Muscle layer of duodenum (tissue), 2 donors: ENCODE results near the gene ZC3H18.
"Not testable (repeated sequence)": the region's sequence is repeated elsewhere in the genome, so short reads cannot be mapped to it uniquely, and the experiment has no call there.

Source experiments
- H3K27ac ChIP-seq: one replicate; pipeline ENCODE4 v1.7.0; 2013; ENCODE audit warnings: mild to moderate bottlenecking, low read length
- H3K27me3 ChIP-seq: one replicate; pipeline ENCODE4 v1.7.0; 2013; ENCODE audit warnings: low read depth, mild to moderate bottlenecking, control low read depth, low read length
- H3K36me3 ChIP-seq, 2 donors: one replicate each; pipeline ENCODE4 v1.7.0; 2013; ENCODE audit warnings: low read length in 2 of 2, control low read depth in 1 of 2, mild to moderate bottlenecking in 1 of 2; ENCODE audit not compliant: insufficient read depth in 2 of 2, control insufficient read depth in 1 of 2
- H3K4me1 ChIP-seq, 2 donors: one replicate each; pipeline ENCODE4 v1.7.0; 2013; ENCODE audit warnings: low read length in 2 of 2, mild to moderate bottlenecking in 2 of 2, control low read depth in 1 of 2, moderate library complexity in 1 of 2; ENCODE audit not compliant: insufficient read depth in 2 of 2, control insufficient read depth in 1 of 2
- H3K4me3 ChIP-seq, 2 donors: one replicate each; pipeline ENCODE4 v1.7.0; 2013; ENCODE audit warnings: low read length in 2 of 2, low read depth in 1 of 2, mild to moderate bottlenecking in 1 of 2
- H3K9me3 ChIP-seq, 2 donors: one replicate each; pipeline ENCODE4 v1.7.0; 2013; ENCODE audit warnings: low read length in 2 of 2, control low read depth in 1 of 2, mild to moderate bottlenecking in 1 of 2; ENCODE audit not compliant: control insufficient read depth in 1 of 2
- donor health status: healthy.

The ZC3H18 gene

DNA sequence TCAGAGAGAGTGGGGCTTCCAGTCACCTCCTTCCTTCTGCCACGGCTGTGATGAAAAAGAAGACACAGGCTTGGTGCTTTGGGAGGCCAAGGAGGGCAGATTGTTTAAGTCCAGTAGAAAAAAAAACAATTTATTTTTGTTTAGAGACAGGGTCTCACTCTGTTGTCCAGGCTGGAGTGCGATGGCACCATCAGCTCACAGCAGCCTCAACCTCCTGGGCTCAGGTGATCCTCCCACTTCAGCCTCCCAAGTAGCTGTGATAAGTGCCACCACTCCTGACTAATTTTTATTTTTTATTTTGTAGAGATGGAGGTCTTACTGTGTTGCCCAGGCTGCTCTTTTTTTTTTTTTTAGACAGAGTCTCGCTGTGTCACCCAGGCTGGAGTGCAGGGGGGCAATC is 95.4 kb downstream of the ZC3H18 start:
- H3K4me3 ChIP-seq, result no peak overlapping the region

DNA sequence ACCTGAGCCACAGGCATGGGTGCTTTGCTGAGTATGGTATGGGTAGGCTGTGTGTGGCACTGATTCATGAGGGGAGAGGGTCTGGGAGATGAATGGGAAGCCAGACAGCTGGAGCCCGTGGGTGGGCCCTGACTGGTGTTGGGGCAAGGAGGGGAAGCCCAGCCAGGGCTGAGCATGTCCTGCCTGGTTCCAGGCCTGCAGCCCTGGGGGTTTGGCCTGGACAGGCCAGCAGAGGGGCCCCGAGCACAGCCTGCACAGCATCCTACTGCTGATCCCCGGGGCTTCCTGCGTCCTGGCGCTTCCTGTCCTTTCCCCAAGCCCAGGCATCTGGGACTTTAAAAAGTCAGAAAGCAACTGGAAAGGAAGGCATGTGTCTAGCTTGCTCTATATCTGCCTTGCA is 97.3 kb downstream of the ZC3H18 start:
- Histone ChIP-seq H3K27ac (no peak overlapping the region), H3K36me3 (no peaks in the 10 kb centered on the region), H3K9me3 (no peaks in the 10 kb centered on the region), H3K27me3 (no peaks in the 10 kb centered on the region), H3K4me1 (peaks cover 0 to 6% of the 10 kb centered on the region in 2 donors), H3K4me3 (no peak overlapping the region)

More for the DNA sequence above, 95.4 kb downstream of the ZC3H18 start:
- no peaks in the 10 kb centered on the region for H3K9me3 ChIP-seq
- no peak overlapping the region for H3K27ac ChIP-seq
- H3K36me3 ChIP-seq, result no peaks in the 10 kb centered on the region
- H3K27me3 ChIP-seq, result no peaks in the 10 kb centered on the region
- peaks cover 0 to 13% of the 10 kb centered on the region in 2 donors for H3K4me1 ChIP-seq

DNA sequence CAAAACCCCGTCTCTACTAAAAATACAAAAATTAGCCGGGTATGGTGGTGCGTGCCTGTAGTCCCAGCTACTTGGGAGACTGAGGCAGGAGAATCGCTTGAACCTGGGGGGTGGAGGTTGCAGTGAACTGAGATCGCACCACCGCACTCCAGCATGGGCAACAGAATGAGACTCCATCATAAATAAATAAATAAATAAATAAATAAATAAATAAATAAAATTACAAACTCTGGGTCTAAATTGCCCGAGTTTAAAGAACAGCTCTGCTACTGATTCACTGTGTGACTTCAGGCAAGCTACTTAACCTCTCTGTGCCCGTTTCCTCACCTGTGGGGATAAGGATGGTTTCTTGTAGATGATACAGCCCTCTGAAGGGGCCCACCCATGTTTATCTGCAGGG is 99.3 kb downstream of the ZC3H18 start:
- not testable (repeated sequence) for H3K4me3 ChIP-seq, H3K4me1 ChIP-seq, H3K27ac ChIP-seq, H3K36me3 ChIP-seq, H3K27me3 ChIP-seq, H3K9me3 ChIP-seq

DNA sequence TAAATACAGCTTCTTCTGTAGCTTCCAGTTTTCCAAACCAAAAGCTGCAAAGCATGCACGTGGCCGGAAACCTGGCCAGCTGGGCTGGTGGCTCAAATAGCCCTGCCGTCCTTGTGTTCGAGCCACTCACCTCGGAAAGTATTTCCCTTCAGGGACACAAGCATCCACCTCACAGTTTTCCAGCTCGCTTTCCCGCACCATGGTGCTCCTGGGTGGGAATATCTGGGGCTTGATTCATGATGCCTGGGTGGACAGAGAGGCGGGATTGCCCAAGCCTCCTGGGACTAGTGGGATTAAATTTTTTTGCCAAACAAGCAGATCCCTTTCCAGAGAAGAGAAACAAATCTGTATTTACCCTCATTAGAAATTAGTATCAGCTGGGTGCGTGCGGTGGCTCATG is 99.8 kb downstream of the ZC3H18 start:
- no peaks in the 10 kb centered on the region for H3K36me3 ChIP-seq
- H3K4me1 ChIP-seq, result no peaks in the 10 kb centered on the region
- H3K4me3 ChIP-seq, result no peak overlapping the region
- H3K27ac ChIP-seq, result no peak overlapping the region
- no peaks in the 10 kb centered on the region for H3K27me3 ChIP-seq
- no peaks in the 10 kb centered on the region for H3K9me3 ChIP-seq

DNA sequence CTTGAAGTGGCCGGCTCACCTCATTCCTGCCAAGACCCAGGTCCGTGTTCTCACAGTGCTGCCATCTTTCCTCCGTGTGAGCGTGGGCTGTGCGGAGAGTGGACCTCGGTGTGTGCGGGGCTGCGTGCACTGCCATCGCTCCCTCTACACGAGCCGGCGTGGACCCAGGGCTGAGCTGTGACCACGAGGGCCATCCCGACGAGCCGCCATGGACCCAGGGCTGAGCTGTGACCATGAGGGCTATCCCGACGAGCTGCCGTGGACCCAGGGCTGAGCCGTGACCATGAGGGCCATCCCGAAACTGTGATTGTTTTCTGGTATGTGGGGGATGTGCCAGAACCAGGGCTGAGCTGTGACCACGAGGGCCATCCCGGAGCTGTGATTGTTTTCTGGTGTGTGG is 101.6 kb downstream of the ZC3H18 start:
- no peak overlapping the region for H3K27ac ChIP-seq
- H3K4me3 ChIP-seq, result no peak overlapping the region
- no peaks in the 10 kb centered on the region for H3K9me3 ChIP-seq
- H3K27me3 ChIP-seq, result no peaks in the 10 kb centered on the region
- H3K4me1 ChIP-seq, result no peaks in the 10 kb centered on the region
- no peaks in the 10 kb centered on the region for H3K36me3 ChIP-seq

- H3K27me3 ChIP-seq, result no peaks in the 10 kb centered on the region
- H3K4me3 ChIP-seq, result no peak overlapping the region
- H3K27ac ChIP-seq, result no peak overlapping the region
- no peaks in the 10 kb centered on the region for H3K36me3 ChIP-seq
- no peaks in the 10 kb centered on the region for H3K4me1 ChIP-seq
- no peaks in the 10 kb centered on the region for H3K9me3 ChIP-seq
Observed at GRCh38 chr16:88672776-88673175, 102.6 kb downstream of the ZC3H18 start.

DNA sequence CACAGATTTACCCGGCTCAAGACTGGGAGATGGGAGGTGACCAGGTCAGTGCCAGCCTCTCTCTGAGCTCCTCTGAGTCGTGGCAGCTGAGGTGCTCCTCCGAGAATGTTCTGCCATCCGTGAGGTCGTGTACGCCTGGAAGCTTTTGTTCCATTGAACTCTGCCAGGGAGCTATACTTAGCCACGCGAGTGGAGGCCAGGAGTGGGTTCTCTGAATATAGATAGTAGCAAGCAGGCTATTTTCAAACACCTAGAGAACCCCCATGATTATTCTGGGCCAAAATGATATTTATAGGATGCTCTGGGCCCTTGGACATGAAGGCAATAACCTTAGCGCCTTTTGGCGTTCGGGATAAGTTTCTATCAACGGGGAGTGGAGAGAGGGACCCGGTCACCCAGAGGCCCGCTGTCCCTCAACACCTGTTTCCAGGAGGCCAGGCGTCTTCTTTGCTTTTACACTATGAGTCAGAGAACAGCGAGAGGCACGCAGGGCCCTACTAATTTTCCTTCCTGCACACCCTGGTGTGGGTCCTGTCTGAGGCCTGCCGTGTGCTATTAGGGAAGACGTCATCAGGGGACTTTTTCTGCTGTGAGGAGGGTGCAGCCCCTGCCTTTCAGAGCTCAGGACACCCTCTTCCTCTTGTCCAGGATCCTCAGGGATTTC is 103.6 kb downstream of the ZC3H18 start:
- Histone ChIP-seq H3K36me3 (no peaks in the 10 kb centered on the region), H3K9me3 (no peaks in the 10 kb centered on the region), H3K4me3 (no peak overlapping the region), H3K4me1 (no peaks in the 10 kb centered on the region), H3K27ac (no peak overlapping the region), H3K27me3 (no peaks in the 10 kb centered on the region)

- Histone ChIP-seq H3K9me3 (no peaks in the 10 kb centered on the region), H3K4me3 (no peak overlapping the region), H3K27ac (no peak overlapping the region), H3K27me3 (peaks cover 5% of the 10 kb centered on the region), H3K36me3 (no peaks in the 10 kb centered on the region), H3K4me1 (no peaks in the 10 kb centered on the region)
Observed at GRCh38 chr16:88676502-88677242, 106.5 kb downstream of the ZC3H18 start.

DNA sequence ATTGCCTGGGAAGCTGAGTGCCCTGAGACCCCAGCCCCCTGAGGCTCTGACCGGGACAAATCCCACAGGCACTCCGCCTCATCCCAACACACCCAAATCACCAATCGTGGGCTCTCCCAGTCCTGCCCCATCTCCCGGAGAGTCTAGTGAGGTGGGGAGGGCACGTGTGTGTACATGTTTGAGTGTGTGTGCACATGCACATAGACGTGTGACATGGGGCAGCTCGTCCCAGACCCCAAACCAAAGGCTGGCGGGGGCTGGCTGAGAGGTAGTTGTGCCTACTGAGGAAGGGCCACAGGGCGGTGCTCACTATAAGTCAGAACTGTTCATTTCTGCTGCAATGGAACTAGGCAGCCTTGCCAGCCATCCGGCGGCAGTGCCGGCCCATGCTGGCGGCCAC is 107.5 kb downstream of the ZC3H18 start:
- H3K9me3 ChIP-seq, result no peaks in the 10 kb centered on the region
- no peak overlapping the region for H3K27ac ChIP-seq
- peaks cover 13% of the 10 kb centered on the region for H3K27me3 ChIP-seq
- H3K36me3 ChIP-seq, result no peaks in the 10 kb centered on the region
- H3K4me1 ChIP-seq, result peaks cover 0 to 7% of the 10 kb centered on the region in 2 donors
- H3K4me3 ChIP-seq, result no peak overlapping the region

DNA sequence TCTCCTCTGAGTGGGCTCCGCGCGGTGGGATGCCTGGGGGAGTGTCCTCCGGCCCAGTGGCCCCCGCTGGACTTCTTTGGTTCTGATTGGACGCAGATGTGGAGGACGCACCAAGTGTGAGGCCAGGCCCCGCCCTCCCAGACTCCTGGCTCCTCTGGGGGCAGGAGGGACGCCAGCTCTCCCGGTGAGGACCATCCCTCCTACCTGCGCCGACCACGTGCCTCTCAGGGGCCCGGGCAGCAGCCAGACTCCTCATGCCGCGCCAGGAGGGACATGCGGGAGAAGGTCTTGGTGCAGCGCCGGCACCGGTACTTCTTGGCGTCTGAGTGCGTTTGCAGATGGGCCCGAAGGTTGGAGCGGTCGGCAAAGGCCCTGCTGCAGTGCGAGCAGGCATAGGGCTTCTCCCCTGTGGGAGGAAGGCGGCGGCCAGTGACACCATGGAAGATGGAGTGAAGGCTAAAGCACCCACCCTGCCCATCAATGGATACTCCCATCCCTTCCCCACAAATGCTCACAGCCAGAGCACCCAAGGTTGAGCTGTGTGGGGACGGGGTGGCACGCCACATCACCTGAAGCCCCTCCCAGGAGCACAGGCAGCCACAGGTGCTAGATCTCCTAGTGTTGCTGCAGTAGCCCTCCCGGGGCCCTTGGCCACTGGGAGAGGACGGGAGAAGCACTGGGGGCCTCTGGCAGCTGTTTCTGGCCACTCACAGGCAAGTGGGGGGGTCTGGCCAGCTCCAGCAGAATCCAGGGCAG is 108.2 kb downstream of the ZC3H18 start:
- Histone ChIP-seq H3K9me3 (no peaks in the 10 kb centered on the region), H3K4me3 (no peak overlapping the region), H3K4me1 (peaks cover 0 to 7% of the 10 kb centered on the region in 2 donors), H3K27me3 (peaks cover 13% of the 10 kb centered on the region), H3K36me3 (no peaks in the 10 kb centered on the region), H3K27ac (no peak overlapping the region)

DNA sequence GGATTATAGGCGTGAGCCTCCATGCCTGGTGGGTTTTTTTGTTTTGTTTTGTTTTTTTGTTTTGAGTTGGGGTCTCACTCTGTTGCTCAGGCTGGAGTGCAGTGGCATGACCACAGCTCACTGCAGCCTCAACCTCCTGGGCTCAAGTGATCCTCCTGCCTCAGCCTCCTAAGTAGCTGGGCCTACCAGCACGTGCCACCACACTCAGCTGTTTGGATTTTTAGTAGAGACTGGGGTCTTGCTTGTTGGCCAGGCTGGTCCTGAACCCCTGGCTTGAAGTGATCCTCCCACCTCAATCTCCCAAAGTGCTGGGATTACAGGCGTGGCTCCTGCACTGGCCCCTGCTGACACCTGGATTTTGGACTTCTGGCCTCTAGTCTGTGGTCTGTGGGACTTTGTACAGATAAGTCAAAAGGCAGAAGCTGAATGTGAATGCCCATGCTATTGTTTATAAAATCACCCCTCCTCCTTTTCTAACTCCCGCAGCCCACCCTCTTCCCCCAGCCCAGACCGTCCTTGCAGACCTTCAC is 110.4 kb downstream of the ZC3H18 start:
- H3K9me3 ChIP-seq, result no peaks in the 10 kb centered on the region
- peaks cover 0 to 12% of the 10 kb centered on the region in 2 donors for H3K4me1 ChIP-seq
- no peaks in the 10 kb centered on the region for H3K36me3 ChIP-seq
- H3K27ac ChIP-seq, result no peak overlapping the region
- H3K27me3 ChIP-seq, result peaks cover 28% of the 10 kb centered on the region
- no peak overlapping the region for H3K4me3 ChIP-seq
